LoVo (cell line): Measurements from ENCODE around the gene EPB41.
A peak's percentile ranks its signal among the peaks of the same experiment; 100 is the strongest.
"Not testable (repeated sequence)": the region's sequence is repeated elsewhere in the genome, so short reads cannot be mapped to it uniquely, and the experiment has no call there.

Source experiments
- DNase-seq: peaks from one replicate; pipeline ENCODE4 v3.0.0-alpha.2; 2016; ENCODE audit warnings: low spot score

The EPB41 gene

GRCh38 chr1:28914228-28915030 lies at the start of gene EPB41:
TSS of gene EPB41 (plus strand) at chr1:28914569. CDS start at chr1:28987438, 72,869 bp downstream.
- DNase-seq = peak; percentile 91

- DNase-seq = no peak
Observed at GRCh38 chr1:28864695-28865094, 49.7 kb upstream of the EPB41 start.

- DNase-seq = no peak
Observed at GRCh38 chr1:28865997-28866650, 48.2 kb upstream of the EPB41 start.

GRCh38 chr1:28867850-28868249 lies 46.5 kb upstream of the EPB41 start:
- DNase-seq = no peak

GRCh38 chr1:28869952-28870351 lies 44.4 kb upstream of the EPB41 start:
- DNase-seq = no peak

- no peak for DNase-seq
Observed at GRCh38 chr1:28871631-28872401, 42.6 kb upstream of the EPB41 start.

- DNase-seq = not testable (repeated sequence)
Observed at GRCh38 chr1:28875134-28875533, 39.2 kb upstream of the EPB41 start.

- peak; percentile 84 for DNase-seq
Observed at GRCh38 chr1:28877132-28877781, 37.1 kb upstream of the EPB41 start.

GRCh38 chr1:28878796-28879195 lies 35.6 kb upstream of the EPB41 start:
- DNase-seq = no peak

GRCh38 chr1:28882009-28882628 lies 32.2 kb upstream of the EPB41 start:
- peak; percentile 88 for DNase-seq

GRCh38 chr1:28883242-28883616 lies 31.1 kb upstream of the EPB41 start:
- DNase-seq = no peak

- DNase-seq = no peak
Observed at GRCh38 chr1:28885472-28885877, 28.9 kb upstream of the EPB41 start.

- no peak for DNase-seq
Observed at GRCh38 chr1:28885977-28886730, 28.2 kb upstream of the EPB41 start.

GRCh38 chr1:28886731-28887418 lies 27.5 kb upstream of the EPB41 start:
- peak; percentile 87 for DNase-seq

- no peak for DNase-seq
Observed at GRCh38 chr1:28887419-28887834, 26.9 kb upstream of the EPB41 start.

- DNase-seq = no peak
Observed at GRCh38 chr1:28887835-28888682, 26.3 kb upstream of the EPB41 start.

- DNase-seq = no peak
Observed at GRCh38 chr1:28888915-28889314, 25.5 kb upstream of the EPB41 start.

- DNase-seq = no peak
Observed at GRCh38 chr1:28889357-28889756, 25.0 kb upstream of the EPB41 start.

- no peak for DNase-seq
Observed at GRCh38 chr1:28890435-28890834, 23.9 kb upstream of the EPB41 start.
